HepG2 (cell line): ENCODE measurements around the gene SHISA5. TPM values are rescaled to one million over a fixed set of nuclear protein-coding genes. Genes with fewer than 3 reads are reported as not detected.

ENCODE experiments used
- EP300 ChIP-seq, 3 experiments: sonication (generic) in 1 of 3; formaldehyde crosslinking in 1 of 3; IDR thresholded peaks; 2 replicates each; pipeline versions ENCODE4 v1.5.1 to v1.6.1; 2011 to 2020; ENCODE audit warnings: low read depth in 2 of 3, low read length in 2 of 3, borderline replicate concordance in 1 of 3, improper control_type of control experiment in 1 of 3, mild to moderate bottlenecking in 1 of 3, missing genetic modification reagents in 1 of 3, moderate library complexity in 1 of 3
- HDAC2 ChIP-seq: sonication (generic); formaldehyde crosslinking; IDR thresholded peaks from 2 replicates; pipeline ENCODE4 v1.4.0; 2020; ENCODE audit warnings: missing genetic modification reagents
- MAZ ChIP-seq, 2 experiments: sonication (generic) in 1 of 2; formaldehyde crosslinking in 1 of 2; IDR thresholded peaks; 2 replicates each; pipeline versions ENCODE4 v1.5.0 to v1.6.1; 2012 to 2020; ENCODE audit warnings: low read depth in 2 of 2, mild to moderate bottlenecking in 2 of 2, borderline replicate concordance in 1 of 2, improper control_type of control experiment in 1 of 2, low read length in 1 of 2, missing genetic modification reagents in 1 of 2, moderate library complexity in 1 of 2
- MXD1 ChIP-seq: sonication (generic); formaldehyde crosslinking; IDR thresholded peaks from 2 replicates; pipeline ENCODE4 v1.4.0; 2020; ENCODE audit warnings: mild to moderate bottlenecking, missing genetic modification reagents
- NRL ChIP-seq: sonication (generic); formaldehyde crosslinking; IDR thresholded peaks from 2 replicates; pipeline ENCODE4 v1.5.0; 2020; ENCODE audit warnings: missing genetic modification reagents, mild to moderate bottlenecking, moderate library complexity, borderline replicate concordance
- PRDM10 ChIP-seq: sonication (generic); formaldehyde crosslinking; IDR thresholded peaks from 2 replicates; pipeline ENCODE4 v1.4.0; 2020; ENCODE audit warnings: low read depth, missing genetic modification reagents
- SMAD1 ChIP-seq: sonication (generic); formaldehyde crosslinking; IDR thresholded peaks from 2 replicates; pipeline ENCODE4 v1.4.0; 2020; ENCODE audit warnings: missing genetic modification reagents, low read depth, mild to moderate bottlenecking, borderline replicate concordance
- SOX6 ChIP-seq, 2 experiments: fragments of 450-650 bp in 1 of 2; sonication (generic) in 1 of 2; formaldehyde crosslinking in 1 of 2; IDR thresholded peaks; 2 replicates each; pipeline versions ENCODE4 v1.4.0 to v1.6.1; 2017 to 2020; ENCODE audit warnings: antibody characterized with exemption in 1 of 2, mild to moderate bottlenecking in 1 of 2, missing genetic modification reagents in 1 of 2
- USF2 ChIP-seq, 2 experiments: sonication (generic) in 1 of 2; formaldehyde crosslinking in 1 of 2; IDR thresholded peaks; 2 replicates each; pipeline versions ENCODE4 v1.5.1 to v1.6.1; 2011 to 2020; ENCODE audit warnings: borderline replicate concordance in 1 of 2, low read depth in 1 of 2, low read length in 1 of 2, mild to moderate bottlenecking in 1 of 2, missing genetic modification reagents in 1 of 2, moderate library complexity in 1 of 2
- ZNF280D ChIP-seq: sonication (generic); formaldehyde crosslinking; IDR thresholded peaks from 2 replicates; pipeline ENCODE4 v1.5.1; 2020; ENCODE audit warnings: mild to moderate bottlenecking, missing genetic modification reagents
- ZNF512B ChIP-seq: sonication (generic); formaldehyde crosslinking; IDR thresholded peaks from 2 replicates; pipeline ENCODE4 v1.5.1; 2020; ENCODE audit warnings: missing genetic modification reagents, mild to moderate bottlenecking, borderline replicate concordance
- polyA plus RNA-seq, 8 experiments: library from polyadenylated mRNA; depleted of rRNA in 3 of 8; stranded (reverse) in 7 of 8; unstranded in 1 of 8; fragments of >200 nt; fragmentation: Illumina TruSeq in 4 of 8; extraction: Trizol in 4 of 8; gene quantifications; 2 replicates each; pipeline versions ENCODE4 v1.2.1 to v1.2.3, GENCODE V29; 2011 to 2016; ENCODE audit warnings: low read depth in 4 of 8, missing spikeins in 1 of 8, mixed read lengths in 1 of 8; ENCODE audit not compliant: insufficient read depth in 1 of 8
- total RNA-seq, 5 experiments: library from RNA; depleted of rRNA; stranded (reverse); fragments of >200 nt; fragmentation: Illumina TruSeq; extraction: Trizol; gene quantifications; 2 replicates each; pipeline ENCODE4 v1.2.3, GENCODE V29; 2016; ENCODE audit warnings: low read depth in 1 of 5

Gene SHISA5
- total and polyA plus RNA-seq, 2 of the 13 experiments (the other 11 are each of a cell fraction or from before 2014, with no cell fraction given): 75.8 to 91.4 TPM

GRCh38 chr3:48439820-48440589 lies 64.0 kb downstream of the SHISA5 start, which contains the start of the genes CCDC51 and TMA7 (continued):
- 0 out of 2 replicates have a peak, but pooled peaks have one; percentile 68 for TF ChIP-seq ZNF280D (CRISPR knock-in tag)
- TF ChIP-seq PRDM10 (CRISPR knock-in tag): peak; percentile 45; the same call in 1 of the 2 replicates
- peak; percentile 89; the same call in 1 of the 2 replicates for TF ChIP-seq NRL (CRISPR knock-in tag)
- no peak for TF ChIP-seq SOX6 (IDR thresholded peaks at IDR 0.05)
- TF ChIP-seq SOX6 (CRISPR knock-in tag; IDR thresholded peaks at IDR 0.05): peak; percentile 39; the same call in 1 of the 2 replicates
- 0 out of 2 replicates have a peak, but pooled peaks have one; percentile 53 for TF ChIP-seq ZNF512B (CRISPR knock-in tag)
- TF ChIP-seq MXD1 (CRISPR knock-in tag): peak; percentile 69; the same call in 1 of the 2 replicates
- peak; percentile 80; the same call in 1 of the 2 replicates for TF ChIP-seq HDAC2 (CRISPR knock-in tag)
- TF ChIP-seq USF2 (IDR thresholded peaks at IDR 0.05; ENCODE audit: low read depth, low read length): 0 out of 2 replicates have a peak, but pooled peaks have one; percentile 11
- TF ChIP-seq USF2 (CRISPR knock-in tag; IDR thresholded peaks at IDR 0.05; ENCODE audit: borderline replicate concordance): peak; percentile 71
- no peak for TF ChIP-seq SMAD1 (CRISPR knock-in tag)
- TF ChIP-seq EP300 (IDR thresholded peaks at IDR 0.05; ENCODE audit: low read depth in 2 of 2, low read length in 2 of 2): no peak
- TF ChIP-seq EP300 (CRISPR knock-in tag; IDR thresholded peaks at IDR 0.05; ENCODE audit: borderline replicate concordance): peak; percentile 25; the same call in 1 of the 2 replicates
- TF ChIP-seq MAZ (IDR thresholded peaks at IDR 0.05; ENCODE audit: borderline replicate concordance, low read depth, low read length): no peak
- peak; percentile 84 for TF ChIP-seq MAZ (CRISPR knock-in tag; IDR thresholded peaks at IDR 0.05; ENCODE audit: low read depth)
